ENCODE data around the gene OTOG. TPM values are rescaled to one million over a fixed set of nuclear protein-coding genes. Genes with fewer than 3 reads are reported as not detected.

OTOG gene
- total RNA-seq, 1 donor from 2014 or later, result 42.1 TPM

DNA sequence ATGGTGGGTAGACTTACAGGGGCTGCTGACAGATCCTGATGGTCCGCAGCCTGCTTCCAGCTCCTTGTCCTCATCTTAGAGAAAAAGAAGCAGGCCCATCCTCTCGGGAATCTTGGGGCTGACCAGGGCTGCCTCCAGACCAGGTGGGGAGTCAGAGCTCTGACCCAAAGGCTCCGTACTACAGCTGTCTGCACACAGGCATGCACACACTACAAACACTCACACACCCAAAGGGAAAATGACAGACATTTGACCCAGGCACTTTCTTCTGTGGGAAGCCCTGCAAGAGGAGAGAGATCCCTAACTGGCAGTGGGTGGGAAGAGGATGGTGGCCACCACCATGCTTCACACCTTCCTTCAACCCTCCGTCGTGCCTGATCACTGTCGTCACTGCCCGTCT is 125.4 kb downstream of the OTOG start:
- no peak for DNase-seq (ENCODE audit: low spot score)
- Histone ChIP-seq H3K27me3 (peaks cover 61% of the 10 kb centered on the region), H3K27ac (no peak overlapping the region), H3K79me2 (ENCODE audit: low read depth) (no peaks in the 10 kb centered on the region), H3K4me3 (no peak overlapping the region), H2AFZ (replicated peaks) (no peak overlapping the region), H3F3A (ENCODE audit: low read depth) (no peaks in the 10 kb centered on the region), H3K36me3 (no peaks in the 10 kb centered on the region), H3K4me2 (no peak overlapping the region), H3K4me1 (no peaks in the 10 kb centered on the region), H4K20me1 (ENCODE audit: low read depth) (no peaks in the 10 kb centered on the region), H3K9me3 (ENCODE audit: low read depth) (no peaks in the 10 kb centered on the region), H3K9ac (no peak overlapping the region)
- TF ChIP-seq EZH2 (IDR thresholded peaks at IDR 0.05) (no peak), EZH2phosphoT487 (IDR thresholded peaks at IDR 0.05) (no peak)
- TF ChIP-seq, protein P1, sequence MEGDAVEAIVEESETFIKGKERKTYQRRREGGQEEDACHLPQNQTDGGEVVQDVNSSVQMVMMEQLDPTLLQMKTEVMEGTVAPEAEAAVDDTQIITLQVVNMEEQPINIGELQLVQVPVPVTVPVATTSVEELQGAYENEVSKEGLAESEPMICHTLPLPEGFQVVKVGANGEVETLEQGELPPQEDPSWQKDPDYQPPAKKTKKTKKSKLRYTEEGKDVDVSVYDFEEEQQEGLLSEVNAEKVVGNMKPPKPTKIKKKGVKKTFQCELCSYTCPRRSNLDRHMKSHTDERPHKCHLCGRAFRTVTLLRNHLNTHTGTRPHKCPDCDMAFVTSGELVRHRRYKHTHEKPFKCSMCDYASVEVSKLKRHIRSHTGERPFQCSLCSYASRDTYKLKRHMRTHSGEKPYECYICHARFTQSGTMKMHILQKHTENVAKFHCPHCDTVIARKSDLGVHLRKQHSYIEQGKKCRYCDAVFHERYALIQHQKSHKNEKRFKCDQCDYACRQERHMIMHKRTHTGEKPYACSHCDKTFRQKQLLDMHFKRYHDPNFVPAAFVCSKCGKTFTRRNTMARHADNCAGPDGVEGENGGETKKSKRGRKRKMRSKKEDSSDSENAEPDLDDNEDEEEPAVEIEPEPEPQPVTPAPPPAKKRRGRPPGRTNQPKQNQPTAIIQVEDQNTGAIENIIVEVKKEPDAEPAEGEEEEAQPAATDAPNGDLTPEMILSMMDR (IDR thresholded peaks at IDR 0.05), result no peak
- Mint-ChIP-seq H3K4me3 (no peak overlapping the region), H3K27me3 (ENCODE audit: insufficient read depth, low read depth) (peaks cover 9% of the 10 kb centered on the region), H3K36me3 (no peaks in the 10 kb centered on the region), H3K9me3 (peaks cover 12% of the 10 kb centered on the region), H3K27ac (no peak overlapping the region), H3K4me1 (no peaks in the 10 kb centered on the region)

DNA sequence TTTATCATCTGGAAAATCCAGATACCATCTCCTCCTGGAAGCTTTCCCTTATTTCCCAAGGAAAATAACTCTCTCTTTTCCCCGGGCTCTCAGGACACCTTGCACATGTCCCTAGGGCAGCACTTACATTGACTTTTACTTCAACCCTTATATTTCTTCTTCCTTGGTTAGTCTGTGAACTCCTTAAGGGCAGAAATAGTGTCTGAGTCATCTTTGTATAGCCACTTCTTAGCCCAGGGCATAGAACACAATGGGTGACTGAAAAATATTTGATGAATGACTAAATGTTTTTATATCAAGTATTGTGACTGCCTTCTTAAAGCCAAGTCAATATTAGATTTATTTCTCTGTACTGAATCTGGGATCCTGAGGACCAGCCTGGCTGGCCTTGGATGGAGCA is 126.9 kb downstream of the OTOG start:
- Histone ChIP-seq H3K4me1 (no peaks in the 10 kb centered on the region), H3K9me3 (ENCODE audit: low read depth) (no peaks in the 10 kb centered on the region), H3K4me2 (no peak overlapping the region), H3K79me2 (ENCODE audit: low read depth) (no peaks in the 10 kb centered on the region), H3K9ac (no peak overlapping the region), H3F3A (ENCODE audit: low read depth) (no peaks in the 10 kb centered on the region), H4K20me1 (ENCODE audit: low read depth) (no peaks in the 10 kb centered on the region), H3K4me3 (no peak overlapping the region), H2AFZ (replicated peaks) (no peak overlapping the region), H3K27ac (no peak overlapping the region), H3K36me3 (no peaks in the 10 kb centered on the region), H3K27me3 (peaks cover 47% of the 10 kb centered on the region)
- TF ChIP-seq EZH2 (IDR thresholded peaks at IDR 0.05) (no peak), EZH2phosphoT487 (IDR thresholded peaks at IDR 0.05) (no peak)
- TF ChIP-seq, protein P1 (IDR thresholded peaks at IDR 0.05), result no peak
- DNase-seq (ENCODE audit: low spot score), result no peak
- H3K9me3 Mint-ChIP-seq, result peaks cover 12% of the 10 kb centered on the region
- H3K27me3 Mint-ChIP-seq (ENCODE audit: insufficient read depth, low read depth), result peaks cover 9% of the 10 kb centered on the region
- H3K4me1 Mint-ChIP-seq, result no peaks in the 10 kb centered on the region
- no peak overlapping the region for H3K27ac Mint-ChIP-seq
- H3K36me3 Mint-ChIP-seq, result no peaks in the 10 kb centered on the region
- H3K4me3 Mint-ChIP-seq, result no peak overlapping the region

DNA sequence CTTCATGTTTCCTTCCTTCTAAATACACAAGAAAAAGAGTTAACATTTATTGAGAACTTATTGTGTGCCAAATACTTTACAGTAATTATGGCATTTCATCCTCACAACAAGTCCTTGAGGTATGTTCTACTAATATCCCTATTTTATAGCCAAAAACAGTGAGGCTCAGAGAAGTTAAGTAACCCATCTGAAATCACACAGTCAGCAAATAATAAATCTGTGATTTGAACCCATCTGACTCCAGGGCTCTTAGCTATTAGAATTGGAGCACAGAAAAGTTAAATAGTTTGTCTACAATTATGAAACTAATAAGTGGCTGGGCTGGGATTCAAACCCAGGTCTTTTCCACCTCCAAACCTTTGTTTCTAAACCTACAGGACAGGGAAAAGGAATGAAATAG is 135.8 kb downstream of the OTOG start:
- peaks cover 12% of the 10 kb centered on the region for H3K4me1 ChIP-seq
- peaks cover 2% of the 10 kb centered on the region for H3K4me1 Mint-ChIP-seq
- no peaks in the 10 kb centered on the region for H4K20me1 ChIP-seq (ENCODE audit: low read depth)
- H3K79me2 ChIP-seq (ENCODE audit: low read depth), result no peaks in the 10 kb centered on the region
- no peak overlapping the region for H3K27ac Mint-ChIP-seq
- no peak overlapping the region for H3K4me3 ChIP-seq
- no peak overlapping the region for H2AFZ ChIP-seq (replicated peaks)
- H3K36me3 Mint-ChIP-seq, result no peaks in the 10 kb centered on the region
- H3K9me3 Mint-ChIP-seq, result no peaks in the 10 kb centered on the region
- H3K9ac ChIP-seq, result no peak overlapping the region
- peaks cover 14% of the 10 kb centered on the region for H3F3A ChIP-seq (ENCODE audit: low read depth)
- TF ChIP-seq, protein P1 (IDR thresholded peaks at IDR 0.05), result no peak
- no peak for TF ChIP-seq EZH2 (IDR thresholded peaks at IDR 0.05)
- TF ChIP-seq EZH2phosphoT487 (IDR thresholded peaks at IDR 0.05), result no peak
- H3K4me2 ChIP-seq, result no peak overlapping the region
- peaks cover 7% of the 10 kb centered on the region for H3K27me3 Mint-ChIP-seq (ENCODE audit: insufficient read depth, low read depth)
- H3K9me3 ChIP-seq (ENCODE audit: low read depth), result no peaks in the 10 kb centered on the region
- no peak overlapping the region for H3K4me3 Mint-ChIP-seq
- H3K27ac ChIP-seq, result no peak overlapping the region
- peaks cover 36% of the 10 kb centered on the region for H3K27me3 ChIP-seq
- no peak for DNase-seq (ENCODE audit: low spot score)
- no peaks in the 10 kb centered on the region for H3K36me3 ChIP-seq

Data from neural progenitor cell (in vitro differentiated cells).